ENCODE data around the gene EIPR1.

The EIPR1 gene

GRCh38 chr2:3403587-3404334 is 26.1 kb upstream of the EIPR1 start:
- no peak for DNase-seq (ENCODE audit: low read depth)
- TF ChIP-seq, protein P1, sequence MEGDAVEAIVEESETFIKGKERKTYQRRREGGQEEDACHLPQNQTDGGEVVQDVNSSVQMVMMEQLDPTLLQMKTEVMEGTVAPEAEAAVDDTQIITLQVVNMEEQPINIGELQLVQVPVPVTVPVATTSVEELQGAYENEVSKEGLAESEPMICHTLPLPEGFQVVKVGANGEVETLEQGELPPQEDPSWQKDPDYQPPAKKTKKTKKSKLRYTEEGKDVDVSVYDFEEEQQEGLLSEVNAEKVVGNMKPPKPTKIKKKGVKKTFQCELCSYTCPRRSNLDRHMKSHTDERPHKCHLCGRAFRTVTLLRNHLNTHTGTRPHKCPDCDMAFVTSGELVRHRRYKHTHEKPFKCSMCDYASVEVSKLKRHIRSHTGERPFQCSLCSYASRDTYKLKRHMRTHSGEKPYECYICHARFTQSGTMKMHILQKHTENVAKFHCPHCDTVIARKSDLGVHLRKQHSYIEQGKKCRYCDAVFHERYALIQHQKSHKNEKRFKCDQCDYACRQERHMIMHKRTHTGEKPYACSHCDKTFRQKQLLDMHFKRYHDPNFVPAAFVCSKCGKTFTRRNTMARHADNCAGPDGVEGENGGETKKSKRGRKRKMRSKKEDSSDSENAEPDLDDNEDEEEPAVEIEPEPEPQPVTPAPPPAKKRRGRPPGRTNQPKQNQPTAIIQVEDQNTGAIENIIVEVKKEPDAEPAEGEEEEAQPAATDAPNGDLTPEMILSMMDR (IDR thresholded peaks at IDR 0.05; ENCODE audit: control insufficient read depth, extremely low read depth, insufficient read depth) = no peak

GRCh38 chr2:3399829-3400228 is 22.2 kb upstream of the EIPR1 start:
- no peak for DNase-seq (ENCODE audit: low read depth)
- TF ChIP-seq, protein P1 (IDR thresholded peaks at IDR 0.05; ENCODE audit: control insufficient read depth, extremely low read depth, insufficient read depth) = no peak
- no peak overlapping the region for H3K4me3 ChIP-seq (ENCODE audit: low read depth, low read length)

More at GRCh38 chr2:3403587-3404334, 26.1 kb upstream of the EIPR1 start:
- H3K4me3 ChIP-seq (ENCODE audit: low read depth, low read length) = no peak overlapping the region

GRCh38 chr2:3399381-3399780 is 21.8 kb upstream of the EIPR1 start:
- DNase-seq (ENCODE audit: low read depth) = no peak
- H3K4me3 ChIP-seq (ENCODE audit: low read depth, low read length) = no peak overlapping the region
- TF ChIP-seq, protein P1 (IDR thresholded peaks at IDR 0.05; ENCODE audit: control insufficient read depth, extremely low read depth, insufficient read depth) = no peak

DNA sequence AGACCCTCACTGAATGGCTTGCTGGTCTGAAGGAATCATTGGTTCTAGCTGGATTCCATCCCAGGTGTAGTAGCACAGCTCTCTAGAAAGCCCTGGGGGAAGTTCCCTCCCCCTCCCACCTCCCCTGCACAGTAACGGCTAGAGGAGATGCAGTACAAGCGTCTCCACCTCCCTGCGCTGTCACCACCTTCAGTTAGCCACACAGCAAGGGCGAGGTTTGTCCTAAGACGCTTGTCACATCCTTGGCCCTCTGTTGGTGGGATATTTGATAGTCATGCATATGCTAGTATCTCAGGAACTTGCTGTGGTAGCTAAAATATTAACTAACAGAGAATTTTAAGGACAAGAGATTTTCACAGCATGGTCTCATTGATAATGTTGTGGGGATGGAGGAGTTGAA is 21.2 kb upstream of the EIPR1 start:
- no peak overlapping the region for H3K4me3 ChIP-seq (ENCODE audit: low read depth, low read length)
- TF ChIP-seq, protein P1 (IDR thresholded peaks at IDR 0.05; ENCODE audit: control insufficient read depth, extremely low read depth, insufficient read depth) = no peak
- no peak for DNase-seq (ENCODE audit: low read depth)

DNA sequence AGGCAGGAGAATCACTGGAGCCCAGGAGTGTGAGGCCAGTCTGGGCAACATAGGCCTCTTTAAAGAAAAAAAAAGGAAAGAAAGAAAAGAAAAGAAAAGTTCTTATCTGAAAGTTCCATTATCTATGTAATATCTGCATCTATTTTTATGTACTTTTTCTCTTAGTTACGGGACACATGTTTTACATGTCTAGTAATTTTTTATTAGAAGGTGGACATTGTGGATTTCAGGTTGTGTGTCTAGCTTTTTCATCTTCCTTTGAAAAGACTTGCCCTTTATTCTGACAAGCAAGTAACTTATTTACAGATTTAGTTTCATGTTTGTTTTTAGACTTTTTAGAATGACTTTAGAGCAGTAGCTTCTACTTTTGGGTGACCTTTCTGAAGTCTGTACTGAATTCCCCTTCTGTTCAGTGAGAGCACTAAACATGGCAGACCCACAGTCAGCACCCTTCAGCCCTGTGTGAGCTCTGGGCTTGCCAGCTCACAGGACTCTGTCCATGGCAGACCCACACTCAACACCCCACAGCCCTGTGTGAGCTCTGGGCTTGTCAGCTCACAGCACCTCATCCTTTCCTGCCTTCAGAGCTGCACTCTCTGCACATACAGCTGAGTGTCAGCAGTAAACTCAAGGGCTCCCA is 19.4 kb upstream of the EIPR1 start:
- TF ChIP-seq, protein P1 (IDR thresholded peaks at IDR 0.05; ENCODE audit: control insufficient read depth, extremely low read depth, insufficient read depth) = no peak
- no peak for DNase-seq (ENCODE audit: low read depth)
- no peak overlapping the region for H3K4me3 ChIP-seq (ENCODE audit: low read depth, low read length)

DNA sequence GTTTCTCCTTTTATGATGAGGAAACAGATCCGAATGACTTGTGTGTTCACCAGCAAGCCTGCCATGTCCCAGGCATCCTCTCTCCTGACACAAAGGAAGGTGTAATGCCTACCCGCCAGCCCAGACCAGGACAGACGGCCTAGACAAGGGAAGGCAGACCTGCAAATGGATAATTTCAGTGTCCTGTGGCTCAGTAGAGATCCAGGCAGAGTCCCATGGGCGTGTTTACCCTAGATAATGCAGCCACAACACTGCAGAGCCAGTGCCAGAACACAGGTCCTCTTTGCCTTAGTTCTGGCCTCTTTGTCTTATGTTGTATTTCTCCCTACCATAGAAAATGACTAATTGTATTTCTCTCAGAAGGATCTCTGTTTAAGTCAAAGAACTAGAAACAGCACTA is 14.6 kb upstream of the EIPR1 start:
- no peak for DNase-seq (ENCODE audit: low read depth)
- H3K4me3 ChIP-seq (ENCODE audit: low read depth, low read length) = no peak overlapping the region
- TF ChIP-seq, protein P1 (IDR thresholded peaks at IDR 0.05; ENCODE audit: control insufficient read depth, extremely low read depth, insufficient read depth) = no peak

Measured in LNCaP clone FGC (cell line).